ENCODE measurements around the gene HEPN1.

Gene HEPN1

DNA sequence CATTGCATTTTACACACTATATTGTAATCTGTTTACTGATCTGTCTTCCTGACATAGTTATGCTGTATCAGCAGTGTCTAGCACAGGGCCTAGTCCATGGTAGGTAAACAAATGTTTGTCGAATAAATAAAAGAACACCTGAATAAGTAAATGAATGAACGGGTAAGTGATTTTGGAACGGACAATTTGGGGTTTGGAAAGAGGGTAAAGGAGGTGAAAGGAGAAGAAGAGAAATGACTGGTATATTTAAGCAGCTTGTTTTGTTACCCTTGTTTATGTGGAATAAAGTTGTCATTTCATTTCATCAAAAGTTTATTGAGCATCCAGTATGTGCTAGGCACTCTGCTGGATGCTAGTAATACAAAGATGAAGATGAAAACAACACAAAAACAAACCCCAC is at the start of gene HEPN1:
TSS of gene HEPN1 (plus strand) at position 301 of the 400 bp plus-strand sequence.
- no peak for DNase-seq

DNA sequence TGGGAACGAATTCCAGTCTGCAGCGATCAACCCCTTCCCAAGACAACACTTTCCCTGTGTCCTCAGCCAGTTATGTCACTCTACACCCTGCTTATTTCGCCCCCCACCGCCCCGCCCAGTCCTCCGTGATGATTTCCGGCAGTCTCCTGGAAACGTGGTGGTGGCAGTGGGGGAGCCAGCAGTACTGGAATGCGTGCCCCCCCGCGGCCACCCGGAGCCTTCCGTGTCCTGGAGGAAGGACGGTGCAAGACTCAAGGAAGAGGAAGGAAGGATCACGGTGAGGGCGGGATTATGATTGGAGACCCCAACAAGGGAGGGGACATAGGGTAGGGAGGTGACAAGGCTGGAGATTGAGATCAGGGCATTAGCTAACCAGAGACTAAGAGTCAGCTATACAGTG is 49.7 kb upstream of the HEPN1 start:
- DNase-seq: no peak

DNA sequence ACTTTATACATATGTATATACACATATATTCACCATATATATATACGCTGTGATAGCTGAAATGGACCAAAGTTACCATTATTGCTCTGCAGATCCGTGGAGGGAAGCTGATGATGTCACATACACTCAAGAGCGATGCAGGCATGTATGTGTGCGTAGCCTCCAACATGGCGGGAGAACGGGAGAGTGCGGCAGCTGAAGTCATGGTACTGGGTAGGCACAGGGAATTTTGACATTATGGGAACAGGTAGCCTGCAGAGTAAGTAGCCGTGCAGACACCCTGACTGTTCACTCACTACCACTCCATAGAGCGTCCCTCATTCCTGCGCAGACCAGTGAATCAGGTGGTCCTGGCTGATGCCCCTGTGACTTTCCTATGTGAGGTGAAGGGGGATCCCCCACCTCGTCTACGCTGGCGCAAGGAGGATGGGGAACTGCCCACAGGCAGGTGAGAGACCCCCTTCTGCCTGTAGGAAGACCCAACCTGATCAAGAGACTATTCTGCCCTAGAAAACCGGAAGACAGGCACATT is 49.1 kb upstream of the HEPN1 start:
- no peak for DNase-seq

DNA sequence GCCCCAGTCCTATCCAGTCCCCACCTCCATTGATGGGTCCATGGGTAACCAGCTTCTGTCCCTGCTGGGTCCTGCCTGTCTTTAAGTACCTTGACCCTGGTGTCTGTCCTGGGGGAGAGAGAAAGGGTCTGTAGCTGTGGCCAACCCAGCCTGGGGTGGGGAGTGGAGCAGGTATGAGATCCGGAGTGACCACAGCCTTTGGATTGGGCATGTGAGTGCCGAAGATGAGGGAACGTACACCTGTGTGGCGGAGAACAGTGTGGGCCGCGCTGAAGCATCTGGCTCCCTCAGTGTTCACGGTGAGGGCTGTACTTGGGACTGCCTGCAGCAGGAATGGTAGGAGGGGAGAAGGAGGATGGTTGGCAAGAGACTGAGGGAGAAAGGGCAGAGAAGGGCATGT is 48.6 kb upstream of the HEPN1 start:
- DNase-seq: no peak

DNA sequence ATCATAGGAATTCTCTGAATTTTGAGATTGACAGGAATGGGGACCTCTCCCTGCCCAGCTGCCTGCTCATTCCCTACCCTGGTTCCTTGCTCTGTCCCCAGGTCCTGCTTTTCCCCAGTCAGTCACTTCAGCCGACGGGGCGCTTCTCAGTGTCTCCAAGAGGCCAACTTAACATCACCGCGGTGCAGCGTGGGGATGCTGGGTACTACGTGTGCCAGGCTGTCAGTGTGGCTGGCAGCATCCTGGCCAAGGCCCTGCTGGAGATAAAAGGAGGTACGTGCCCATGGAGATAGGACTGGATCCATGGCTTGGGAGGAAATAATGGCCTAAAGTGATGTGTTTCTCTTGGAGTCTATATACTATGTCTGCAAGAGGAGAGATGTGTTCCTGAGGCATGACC is 46.8 kb upstream of the HEPN1 start:
- no peak for DNase-seq

DNA sequence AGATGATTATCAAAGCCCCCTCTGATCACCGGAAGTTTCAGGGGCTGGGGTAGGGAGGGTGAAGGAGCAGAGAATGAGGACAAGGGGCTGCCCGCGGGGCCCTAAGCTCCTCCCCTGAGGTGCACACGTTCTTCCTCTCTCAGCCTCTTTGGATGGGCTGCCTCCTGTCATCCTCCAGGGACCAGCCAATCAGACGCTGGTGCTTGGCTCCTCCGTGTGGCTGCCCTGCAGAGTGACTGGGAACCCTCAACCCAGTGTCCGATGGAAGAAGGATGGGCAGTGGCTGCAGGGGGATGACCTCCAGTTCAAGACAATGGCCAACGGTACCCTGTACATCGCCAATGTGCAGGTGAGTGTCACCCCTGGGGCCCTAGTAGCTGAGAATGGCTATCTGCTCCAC is 46.3 kb upstream of the HEPN1 start:
- DNase-seq: no peak

DNA sequence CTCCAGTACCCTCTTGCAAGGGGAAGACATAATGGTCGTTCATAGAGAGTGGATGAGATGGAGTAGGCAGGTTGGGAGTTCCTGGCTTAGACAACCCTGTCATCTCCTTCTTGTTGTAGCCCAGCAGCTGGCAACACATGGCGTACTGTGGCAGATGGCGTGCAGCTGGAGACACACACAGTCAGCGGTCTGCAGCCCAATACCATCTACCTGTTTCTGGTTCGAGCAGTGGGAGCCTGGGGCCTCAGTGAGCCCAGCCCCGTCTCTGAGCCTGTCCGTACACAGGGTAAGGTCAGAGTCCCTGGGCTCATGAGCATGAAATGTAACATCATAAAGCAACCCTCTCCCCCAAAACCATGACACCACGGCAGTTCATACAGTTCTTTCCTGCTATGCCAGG is 45.1 kb upstream of the HEPN1 start:
- no peak for DNase-seq

DNA sequence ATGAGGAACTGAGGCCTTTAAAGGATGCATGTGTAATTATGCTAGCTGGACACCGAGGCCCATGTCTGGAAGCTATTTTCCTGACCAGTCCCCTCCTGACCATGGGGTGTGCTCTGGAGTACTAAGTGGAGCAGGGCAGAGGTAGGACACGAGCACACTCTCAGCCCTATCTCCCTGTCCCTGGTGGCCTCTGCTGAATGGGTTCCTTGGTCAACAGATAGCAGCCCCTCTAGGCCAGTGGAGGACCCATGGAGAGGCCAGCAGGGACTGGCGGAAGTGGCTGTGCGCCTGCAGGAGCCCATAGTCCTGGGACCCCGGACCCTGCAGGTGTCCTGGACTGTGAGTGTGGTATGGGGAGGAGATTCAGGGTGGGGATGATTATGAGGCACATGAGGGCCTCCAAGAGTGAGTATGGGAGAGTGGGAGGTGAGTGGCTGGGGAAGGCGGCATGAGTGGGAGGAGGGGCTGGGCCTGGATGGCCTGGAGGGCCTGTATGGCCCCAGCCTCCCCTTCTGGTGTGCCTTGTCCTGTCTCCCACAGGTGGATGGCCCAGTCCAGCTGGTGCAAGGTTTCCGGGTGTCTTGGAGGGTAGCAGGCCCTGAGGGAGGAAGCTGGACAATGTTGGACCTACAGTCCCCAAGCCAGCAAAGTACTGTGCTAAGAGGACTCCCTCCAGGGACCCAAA is 44.3 kb upstream of the HEPN1 start:
- DNase-seq: no peak

DNA sequence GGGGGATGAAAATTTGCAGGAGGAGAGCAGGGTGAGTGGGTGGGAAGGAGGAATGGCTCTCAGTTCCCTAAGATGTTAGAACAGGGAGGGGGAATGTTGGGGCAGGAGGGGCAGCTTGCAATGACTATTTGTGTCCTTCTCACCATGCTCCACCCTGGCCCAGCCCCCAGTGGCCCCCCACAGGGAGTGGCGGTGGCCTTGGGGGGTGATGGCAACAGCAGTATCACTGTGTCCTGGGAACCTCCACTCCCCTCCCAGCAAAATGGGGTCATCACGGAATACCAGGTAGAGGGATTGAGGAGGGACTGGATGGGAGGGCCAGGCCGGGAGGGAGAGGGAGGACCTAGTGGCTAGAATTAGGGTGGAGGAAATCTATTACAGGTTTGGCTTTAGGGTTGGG is 43.6 kb upstream of the HEPN1 start:
- DNase-seq: no peak

DNA sequence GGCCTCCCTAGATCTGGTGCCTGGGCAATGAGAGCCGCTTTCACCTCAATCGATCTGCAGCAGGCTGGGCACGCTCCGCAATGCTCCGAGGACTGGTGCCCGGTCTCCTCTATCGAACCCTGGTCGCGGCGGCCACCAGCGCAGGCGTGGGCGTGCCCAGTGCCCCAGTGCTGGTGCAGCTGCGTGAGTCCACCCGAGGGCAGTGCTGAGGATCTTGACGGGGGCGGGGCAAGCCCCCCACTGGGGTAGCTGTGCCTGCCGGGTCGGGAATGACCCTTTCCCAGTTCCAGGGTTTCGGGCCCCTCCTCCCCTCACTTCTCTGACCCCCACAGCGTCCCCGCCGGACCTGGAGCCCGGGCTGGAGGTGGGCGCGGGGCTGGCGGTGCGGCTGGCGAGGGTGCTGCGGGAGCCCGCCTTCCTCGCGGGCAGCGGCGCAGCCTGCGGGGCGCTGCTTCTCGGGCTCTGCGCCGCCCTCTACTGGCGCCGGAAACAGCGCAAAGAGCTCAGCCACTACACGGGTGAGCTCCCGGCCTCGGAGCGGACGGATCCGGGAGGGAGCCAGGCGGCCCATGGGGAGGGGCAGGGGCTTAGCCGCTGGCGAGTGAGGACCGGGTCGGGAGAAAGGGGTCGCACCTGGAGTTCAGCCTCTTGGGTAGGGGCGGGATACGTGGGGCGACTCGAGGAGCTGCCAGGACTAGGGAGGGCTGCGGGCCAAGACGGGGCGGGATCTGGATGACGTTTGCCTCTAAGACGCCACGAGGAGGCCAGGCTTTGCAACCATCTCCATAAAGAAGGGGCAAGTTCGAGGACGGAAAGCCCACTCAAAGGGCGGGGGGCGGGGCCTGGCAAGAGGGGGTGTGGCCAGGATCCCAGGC is 42.9 kb upstream of the HEPN1 start:
- DNase-seq: peak; percentile 81

DNA sequence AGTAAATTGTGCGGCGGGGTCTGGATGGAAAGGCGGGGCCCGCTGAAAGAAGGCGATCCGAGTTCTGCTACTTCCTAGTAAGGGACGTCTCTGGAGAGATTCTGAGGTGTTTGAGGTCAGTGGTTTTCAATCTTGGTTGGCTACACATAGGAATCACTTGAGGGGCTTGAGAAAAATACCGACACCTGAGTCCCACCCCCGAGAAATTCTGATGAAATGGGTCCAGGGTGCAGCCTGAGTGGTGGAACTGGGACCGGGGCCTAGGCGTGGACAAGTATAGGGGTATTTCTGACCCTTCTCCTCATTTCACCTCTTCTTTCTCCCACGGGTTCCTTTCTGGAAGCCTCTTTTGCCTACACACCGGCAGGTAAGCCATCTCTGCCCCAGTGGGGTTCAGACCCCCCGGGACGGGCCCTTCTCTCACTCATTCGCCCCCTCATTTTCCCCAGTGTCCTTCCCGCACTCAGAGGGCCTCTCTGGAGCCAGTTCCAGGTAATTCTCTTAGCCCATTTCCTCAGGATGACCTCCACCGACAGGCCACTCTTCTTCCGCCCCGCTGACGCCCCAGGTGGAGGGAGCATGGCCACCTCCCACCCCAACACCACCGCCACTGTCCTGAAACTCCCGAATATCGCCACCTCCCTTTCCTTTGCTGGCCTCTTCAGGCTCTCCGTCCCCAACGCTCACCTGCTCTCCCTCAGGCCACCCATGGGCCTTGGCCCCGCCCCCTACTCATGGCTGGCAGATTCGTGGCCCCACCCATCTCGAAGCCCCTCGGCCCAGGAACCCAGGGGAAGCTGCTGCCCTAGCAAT is 42.0 kb upstream of the HEPN1 start:
- no peak for DNase-seq

DNA sequence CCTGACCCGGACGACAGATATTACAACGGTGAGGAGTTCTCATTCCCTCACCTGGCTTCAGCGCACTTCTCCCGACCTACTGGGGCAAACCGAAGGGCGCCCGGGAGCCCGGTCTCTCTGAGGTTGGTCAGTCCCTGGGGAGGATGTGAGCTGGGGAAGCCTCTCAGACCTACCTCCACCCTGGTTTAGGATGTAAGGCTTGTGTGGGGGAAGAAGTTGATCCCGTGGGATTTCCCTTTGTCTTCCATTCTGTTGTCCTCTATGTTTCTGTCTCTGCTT is 41.5 kb upstream of the HEPN1 start:
- DNase-seq: no peak

DNA sequence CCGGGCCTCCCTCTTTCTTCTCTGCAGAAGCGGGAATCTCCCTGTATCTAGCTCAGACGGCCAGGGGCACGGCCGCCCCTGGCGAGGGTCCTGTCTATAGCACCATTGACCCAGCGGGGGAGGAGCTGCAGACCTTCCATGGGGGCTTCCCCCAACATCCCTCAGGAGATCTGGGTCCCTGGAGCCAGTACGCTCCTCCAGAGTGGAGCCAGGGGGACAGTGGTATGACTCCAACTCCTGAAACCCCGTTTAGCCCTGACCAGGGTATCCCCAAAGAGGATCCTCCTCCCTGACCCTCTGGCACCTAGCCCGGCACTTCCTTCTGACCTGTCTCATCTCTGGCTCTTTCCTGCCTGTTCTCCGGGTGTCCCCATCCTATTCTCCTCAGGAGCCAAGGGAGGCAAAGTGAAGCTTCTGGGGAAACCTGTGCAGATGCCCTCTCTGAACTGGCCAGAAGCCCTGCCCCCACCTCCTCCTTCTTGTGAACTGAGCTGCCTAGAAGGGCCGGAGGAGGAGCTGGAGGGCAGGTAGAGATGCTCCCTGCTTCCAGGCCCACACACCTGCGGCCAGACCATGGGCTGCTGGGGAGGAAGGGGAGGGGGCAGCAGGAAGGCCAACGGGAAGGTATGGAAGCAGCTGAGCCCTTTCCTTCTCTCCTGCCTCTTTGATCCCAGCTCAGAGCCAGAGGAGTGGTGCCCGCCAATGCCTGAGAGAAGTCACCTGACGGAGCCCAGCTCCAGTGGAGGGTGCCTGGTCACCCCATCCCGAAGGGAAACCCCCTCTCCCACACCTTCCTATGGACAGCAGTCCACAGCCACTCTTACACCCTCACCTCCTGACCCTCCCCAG is 40.9 kb upstream of the HEPN1 start:
- DNase-seq: no peak

DNA sequence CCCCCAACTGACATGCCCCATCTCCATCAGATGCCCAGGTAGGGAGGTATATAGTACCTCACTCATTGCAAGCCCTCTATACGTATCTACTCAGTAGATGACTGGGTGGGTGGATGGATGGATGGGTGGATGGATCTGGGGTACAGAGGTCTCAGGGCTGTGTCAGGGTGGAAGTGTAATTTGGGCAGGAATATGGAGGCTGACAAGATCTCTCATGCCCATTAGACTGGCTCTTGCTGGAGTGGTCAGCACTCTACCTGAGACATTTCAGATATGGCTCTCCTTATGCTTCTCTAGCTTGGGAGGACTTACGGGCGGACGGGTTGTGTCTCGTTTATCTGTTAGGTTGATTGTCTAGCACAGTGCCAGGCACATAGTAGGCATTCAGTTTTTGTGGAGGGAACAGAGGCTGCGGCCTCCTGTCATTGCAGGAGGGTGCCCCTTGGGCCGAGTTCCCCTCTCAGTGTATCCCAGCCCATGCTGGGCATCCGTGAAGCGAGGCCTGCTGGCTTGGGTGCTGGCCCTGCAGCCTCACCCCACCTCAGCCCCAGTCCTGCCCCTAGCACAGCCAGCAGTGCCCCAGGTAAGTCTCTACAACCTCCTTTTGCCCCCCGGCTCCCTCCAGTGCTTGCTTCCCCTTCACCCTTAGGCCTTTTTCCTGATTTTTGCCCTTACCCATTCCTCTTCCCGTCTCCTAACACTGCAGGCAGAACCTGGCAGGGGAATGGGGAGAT is 40.1 kb upstream of the HEPN1 start:
- no peak for DNase-seq

DNA sequence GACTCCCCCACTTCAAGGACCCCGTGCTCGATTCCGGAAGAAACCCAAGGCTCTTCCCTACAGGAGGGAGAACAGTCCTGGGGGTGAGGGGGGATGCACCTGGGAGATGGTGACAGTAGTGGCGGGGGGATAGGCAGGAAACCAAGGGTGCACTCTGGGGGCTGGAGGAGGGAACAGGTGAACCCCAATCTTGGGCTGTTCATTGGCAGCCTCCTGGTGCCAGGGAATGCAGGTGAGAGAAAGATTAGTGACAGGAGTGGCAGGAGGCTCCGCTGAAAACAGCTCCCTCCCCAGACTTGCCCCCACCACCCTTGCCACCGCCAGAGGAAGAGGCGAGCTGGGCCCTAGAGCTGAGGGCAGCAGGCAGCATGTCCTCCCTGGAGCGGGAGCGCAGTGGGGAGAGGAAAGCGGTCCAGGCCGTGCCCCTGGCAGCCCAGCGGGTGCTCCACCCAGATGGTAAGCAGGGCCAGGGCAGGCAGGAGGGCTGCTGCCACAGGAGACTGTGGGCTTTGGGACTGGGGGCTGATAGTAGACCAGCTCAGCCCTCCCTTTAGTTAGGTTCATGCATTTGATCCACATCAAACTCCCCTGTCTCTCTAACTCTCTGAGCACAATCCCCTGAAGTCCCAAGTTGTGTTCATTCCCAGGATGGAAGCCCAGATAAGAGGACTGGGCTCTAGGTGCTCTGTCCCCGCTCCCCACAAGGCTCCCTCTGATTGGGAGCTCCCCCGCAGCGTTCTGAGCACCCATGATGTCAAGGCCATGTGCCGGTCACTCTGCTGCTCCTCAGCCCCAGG is 39.4 kb upstream of the HEPN1 start:
- no peak for DNase-seq

DNA sequence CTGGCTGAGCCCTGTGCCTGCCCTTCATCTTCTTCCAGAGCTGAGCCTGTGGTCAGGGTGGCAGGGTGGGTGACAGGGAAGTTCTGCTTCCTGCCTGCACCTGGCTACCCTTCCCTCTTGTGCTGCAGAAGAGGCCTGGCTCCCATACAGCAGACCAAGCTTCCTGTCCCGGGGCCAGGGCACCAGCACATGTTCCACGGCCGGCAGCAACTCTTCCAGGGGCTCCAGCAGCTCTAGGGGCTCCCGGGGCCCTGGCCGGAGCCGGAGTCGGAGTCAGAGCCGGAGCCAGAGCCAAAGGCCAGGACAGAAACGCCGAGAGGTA is 38.8 kb upstream of the HEPN1 start:
- DNase-seq: no peak

DNA sequence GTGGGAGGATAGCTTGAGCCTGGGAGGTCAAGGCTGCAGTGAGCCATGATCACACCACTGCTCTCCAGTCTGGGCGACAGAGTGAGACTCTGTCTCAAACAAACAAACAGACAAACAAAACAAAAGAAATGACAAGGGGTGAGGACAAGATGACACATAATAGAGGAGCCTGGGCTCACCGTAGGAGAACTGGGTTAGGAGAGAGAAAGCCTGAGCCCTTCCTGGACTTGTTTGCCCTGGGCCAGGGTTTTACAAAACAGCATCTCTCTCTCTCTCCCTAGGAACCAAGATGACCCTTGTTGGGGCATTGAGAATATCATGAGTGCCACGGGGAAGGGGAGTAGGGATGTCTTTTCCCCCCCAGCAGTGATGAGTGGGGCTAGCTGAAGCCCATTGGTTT is 38.1 kb upstream of the HEPN1 start:
- no peak for DNase-seq

DNA sequence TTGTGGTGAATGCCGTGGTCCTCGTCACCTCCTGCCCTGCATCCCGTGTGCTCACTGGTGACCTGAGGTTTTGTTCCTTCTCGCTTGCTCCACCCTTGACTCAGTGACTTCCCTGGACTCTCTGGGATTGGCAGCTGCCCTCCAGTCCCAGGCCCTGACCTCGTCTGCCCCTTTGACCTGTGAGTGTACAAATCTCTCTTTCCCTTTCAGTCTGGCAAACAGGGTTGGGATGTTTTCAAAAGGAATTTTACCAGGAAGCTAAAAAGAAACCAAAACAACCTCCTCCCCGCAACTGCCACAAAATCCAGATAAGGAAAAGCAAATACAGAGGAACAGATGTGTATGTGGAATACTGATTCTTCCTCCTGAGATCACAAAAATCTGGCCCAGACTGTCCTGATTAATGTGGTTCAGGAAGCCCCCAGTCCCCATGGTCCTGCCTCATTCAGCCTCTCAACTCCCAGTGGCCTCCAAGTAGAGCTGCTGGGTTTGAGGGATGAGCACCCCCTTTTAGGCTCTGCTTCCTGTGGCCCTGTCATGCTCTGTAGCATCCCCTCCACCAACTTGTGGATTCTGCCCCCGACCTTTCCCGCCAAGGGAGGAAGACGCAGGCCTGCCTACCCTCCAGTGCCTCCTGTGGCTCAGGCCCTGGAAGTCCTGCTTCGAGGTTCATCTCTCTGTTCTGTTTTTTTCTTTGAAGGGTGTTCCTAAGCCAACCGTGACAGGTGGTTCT is 36.5 kb upstream of the HEPN1 start:
- no peak for DNase-seq

DNA sequence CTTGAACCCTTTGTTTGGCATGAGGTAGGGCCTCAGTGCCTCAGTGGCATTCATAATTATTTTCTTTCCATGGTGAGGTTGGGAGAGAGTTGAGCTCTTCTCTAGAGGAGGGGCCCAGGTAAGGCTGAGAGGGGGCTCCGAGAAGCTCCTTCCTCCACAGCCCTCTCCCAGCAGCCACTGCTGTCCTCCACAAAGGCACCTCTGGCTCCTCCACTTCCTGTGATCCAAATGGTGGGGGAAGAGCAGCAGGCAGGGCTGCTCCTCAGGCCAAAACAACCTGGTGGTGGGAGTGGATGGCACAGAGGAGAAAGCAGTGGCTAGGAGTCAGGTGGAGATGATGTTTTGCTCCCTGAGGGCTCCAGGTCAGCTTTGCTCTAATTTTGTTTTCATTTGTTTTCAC is 34.7 kb upstream of the HEPN1 start:
- no peak for DNase-seq

DNA sequence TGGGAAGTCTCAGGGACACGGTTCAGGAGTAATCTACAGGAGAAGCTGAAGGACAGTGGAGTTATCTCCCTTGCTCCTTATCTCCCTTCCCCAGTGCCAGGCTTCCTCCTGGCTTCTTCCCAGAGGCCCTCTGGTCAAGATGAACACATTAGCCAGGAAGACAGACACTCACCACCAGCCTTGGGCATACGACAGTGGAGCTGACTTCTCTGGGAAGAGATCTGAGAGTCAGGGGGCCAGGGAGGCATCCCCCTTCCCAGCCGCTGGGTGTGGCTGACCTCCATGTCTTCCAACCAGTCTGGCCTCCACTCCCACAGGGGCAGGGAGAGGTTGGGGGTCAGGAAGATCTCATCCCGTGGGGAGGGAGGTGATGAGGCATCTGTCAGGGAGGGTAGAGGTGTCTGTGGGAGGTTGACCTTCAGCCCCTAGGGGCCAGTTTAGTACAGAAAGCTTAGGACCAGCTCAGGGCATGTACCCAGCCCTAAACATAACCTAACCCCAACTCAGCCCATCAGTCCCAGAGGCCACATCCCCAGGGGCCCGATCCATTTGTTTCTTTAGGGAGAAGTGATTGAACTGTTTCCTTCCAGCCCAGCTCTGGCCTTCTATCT is 34.1 kb upstream of the HEPN1 start:
- no peak for DNase-seq
